Panc1 (cell line): ENCODE measurements around the gene ZBTB1.
A peak's percentile ranks its signal among the peaks of the same experiment; 100 is the strongest.

ENCODE experiments used
- CTCF ChIP-seq: fragments of 450-650 bp; IDR thresholded peaks from 2 replicates; pipeline ENCODE4 v1.5.1; 2017; ENCODE audit warnings: mild to moderate bottlenecking
- POLR2AphosphoS5 ChIP-seq: IDR thresholded peaks from 2 replicates; pipeline ENCODE4 v1.6.1; 2012; ENCODE audit warnings: mild to moderate bottlenecking, low read depth, low read length, moderate library complexity
- REST ChIP-seq, 2 experiments: IDR thresholded peaks; 2 replicates each; pipeline ENCODE4 v1.6.1; 2011 to 2012; ENCODE audit warnings: low read depth in 2 of 2, control low read depth in 1 of 2, low read length in 1 of 2, mild to moderate bottlenecking in 1 of 2, moderate library complexity in 1 of 2; ENCODE audit not compliant: insufficient read depth in 1 of 2
- SIN3A ChIP-seq: IDR thresholded peaks from 2 replicates; pipeline ENCODE4 v1.6.1; 2012; ENCODE audit warnings: low read depth, mild to moderate bottlenecking, low read length, moderate library complexity, borderline replicate concordance; ENCODE audit not compliant: insufficient read depth
- TCF7L2 ChIP-seq: IDR thresholded peaks from 2 replicates; pipeline ENCODE4 v1.6.1; 2011; ENCODE audit warnings: mild to moderate bottlenecking, low read depth, low read length, inconsistent platforms

DNA sequence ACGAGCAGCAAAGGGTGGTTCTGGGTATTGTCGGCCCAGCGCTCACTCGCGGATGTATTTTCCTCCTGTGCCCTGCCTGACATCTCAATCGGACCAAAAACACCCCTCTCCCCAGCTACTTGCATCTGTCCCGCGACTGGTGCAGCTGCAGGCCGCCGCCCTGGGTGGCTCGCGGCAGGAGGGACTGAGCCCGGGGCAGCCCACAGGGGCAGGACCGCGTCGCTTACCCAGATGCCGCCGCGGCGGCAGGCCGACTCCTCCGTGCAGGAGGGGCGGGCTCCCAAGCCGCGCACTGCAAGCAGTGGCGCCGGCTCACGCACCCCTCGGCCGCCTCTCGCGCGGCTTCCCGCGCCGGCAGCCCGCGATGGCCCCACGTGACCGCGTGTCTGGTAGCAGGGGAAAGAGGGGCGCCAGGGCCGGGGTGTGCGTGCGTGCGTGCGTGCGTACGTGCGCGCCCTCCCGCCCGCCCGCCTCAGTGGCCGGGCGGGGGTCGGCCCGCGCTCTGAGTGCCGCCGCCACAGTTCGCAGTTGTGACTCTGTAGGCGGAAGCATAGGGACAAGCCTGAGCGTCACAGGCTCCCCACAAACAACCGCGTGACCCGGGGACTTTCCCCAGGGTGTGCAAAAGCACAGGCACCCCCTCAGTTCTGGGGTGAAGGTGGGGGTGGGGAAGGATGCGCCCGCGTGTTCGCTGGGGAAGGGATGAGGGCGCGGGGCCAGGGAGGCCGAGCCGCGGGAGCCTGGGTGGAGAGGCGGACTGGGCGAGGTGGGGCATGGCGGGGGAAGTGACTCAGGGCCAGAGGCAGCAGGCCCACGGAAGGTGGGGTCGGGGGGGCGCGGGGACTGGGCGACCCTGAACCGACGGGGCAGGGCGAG lies 898 bp upstream of the ZBTB1 start, which contains the start of gene ZBTB25:
- TF ChIP-seq CTCF: no peak
- peak in 1 of 2 experiments; percentile 15; a peak in 1 of 4 replicates for TF ChIP-seq REST (IDR thresholded peaks at IDR 0.05; ENCODE audit: insufficient read depth in 1 of 2, low read depth in 2 of 2, low read length in 1 of 2)
- TF ChIP-seq TCF7L2: no peak
- no peak; the same call in 1 of the 2 replicates for TF ChIP-seq POLR2AphosphoS5
- TF ChIP-seq SIN3A: 0 out of 2 replicates have a peak, but pooled peaks have one; percentile 47
